ENCODE data around the gene MAP1LC3B. TPM values are rescaled to one million over a fixed set of nuclear protein-coding genes. Genes with fewer than 3 reads are reported as not detected.

Gene MAP1LC3B
- polyA plus RNA-seq, 4 donors, result 58.5 to 72.7 (median 66.1) TPM

- DNase-seq (ENCODE audit: low read depth in 4 of 4, low spot score in 2 of 4), result no peak
Measured at GRCh38 chr16:87448866-87449265, 56.7 kb downstream of the MAP1LC3B start.

DNA sequence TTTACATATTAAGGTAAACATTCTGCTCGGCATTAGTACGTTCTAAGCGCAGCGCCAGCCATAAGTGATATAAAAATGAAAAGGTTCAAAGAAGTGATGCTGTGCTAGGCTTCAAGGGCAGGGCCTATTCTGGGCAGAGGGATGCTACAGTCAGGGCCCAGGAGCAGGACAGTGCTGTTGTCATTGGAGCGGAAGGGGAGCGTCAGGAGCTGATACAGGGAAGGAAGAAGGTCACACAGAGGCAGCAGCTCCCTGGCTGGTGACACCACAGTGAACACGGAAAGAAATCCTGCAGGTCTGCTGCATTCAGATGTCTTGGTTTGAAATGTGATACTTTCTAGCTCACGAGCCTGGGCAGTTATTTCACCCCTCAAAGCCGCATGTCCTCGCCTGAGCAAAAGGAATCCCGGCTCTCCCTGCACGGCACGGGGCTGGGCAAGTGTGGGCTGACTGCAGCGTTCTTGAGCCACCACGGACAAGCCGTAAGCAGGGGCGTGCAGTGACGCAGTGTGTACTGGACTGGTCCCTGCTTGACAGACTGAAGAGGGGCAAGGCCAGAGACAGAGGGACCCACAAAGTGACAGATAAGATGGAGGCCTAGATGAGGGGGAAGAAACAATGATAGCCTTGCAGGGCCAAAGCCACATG, 59.6 kb downstream of the MAP1LC3B start:
- DNase-seq (ENCODE audit: low read depth in 4 of 4, low spot score in 2 of 4), result no peak

- DNase-seq (ENCODE audit: low read depth in 4 of 4, low spot score in 2 of 4), result no peak
Measured at GRCh38 chr16:87453326-87453725, 61.2 kb downstream of the MAP1LC3B start.

Other genes with a start within 250 kb of the MAP1LC3B start
- 1 to 10 TPM; 3.0 to 5.2 (median 4.3) TPM for gene C16orf95, start 74.9 kb upstream of the MAP1LC3B start, polyA plus RNA-seq (ENCODE audit: insufficient read length in 4 of 4)
- 10 to 100 TPM; 20.7 to 29.5 (median 24.7) TPM for gene FBXO31, start 8.6 kb upstream of the MAP1LC3B start, polyA plus RNA-seq (ENCODE audit: insufficient read length in 4 of 4)
- gene ZCCHC14, start 100.7 kb downstream of the MAP1LC3B start, polyA plus RNA-seq (ENCODE audit: insufficient read length in 4 of 4), result 10 to 100 TPM; 27.9 to 39.1 (median 35.2) TPM
- 1 to 10 TPM in 2 of 4 donors, under 1 TPM in 2; 0.49 to 1.3 (median 0.91) TPM for gene JPH3, start 210.2 kb downstream of the MAP1LC3B start, polyA plus RNA-seq (ENCODE audit: insufficient read length in 4 of 4)